Activated CD8-positive, alpha-beta memory T cell treated with anti-CD3 and anti-CD28 coated beads, Interleukin-2, amount 10 ng/mL, durations not matched to agents 7 days and 5 days (primary cell): ENCODE measurements around the gene HSDL2. TPM values are rescaled to one million over a fixed set of nuclear protein-coding genes. Genes with fewer than 3 reads are reported as not detected.
"Not testable (repeated sequence)": the region's sequence is repeated elsewhere in the genome, so short reads cannot be mapped to it uniquely, and the experiment has no call there.

Experiments used
- ATAC-seq: fragments of 150-1000 bp; cut with Tn5 transposase; one replicate; pipeline ENCODE4 v1.10.0; 2021; ENCODE audit warnings: moderate library complexity
- CTCF ChIA-PET: fragments of 350-600 bp; sonication (Branson Sonifier 250); formaldehyde crosslinking; loops from one replicate; lab custom pipeline; 2021; ENCODE audit warnings: antibody characterized with exemption; lab: Charles Lee
- DNase-seq: peaks from one replicate; pipeline ENCODE4 v3.0.0-alpha.2; 2020
- H3K27ac Mint-ChIP-seq: one replicate; pipeline ENCODE4 v1.8.0; 2021; ENCODE audit warnings: mild to moderate bottlenecking, mixed read lengths
- H3K27me3 Mint-ChIP-seq: one replicate; pipeline ENCODE4 v1.8.0; 2021; ENCODE audit warnings: mixed read lengths
- H3K36me3 Mint-ChIP-seq: one replicate; pipeline ENCODE4 v1.8.0; 2021; ENCODE audit warnings: mild to moderate bottlenecking, mixed read lengths
- H3K4me1 Mint-ChIP-seq: one replicate; pipeline ENCODE4 v1.8.0; 2021; ENCODE audit warnings: mixed read lengths
- H3K4me3 Mint-ChIP-seq: one replicate; pipeline ENCODE4 v1.8.0; 2021; ENCODE audit warnings: mild to moderate bottlenecking, moderate library complexity, mixed read lengths
- H3K9me3 Mint-ChIP-seq: one replicate; pipeline ENCODE4 v1.8.0; 2022; ENCODE audit warnings: low read depth, mixed read lengths
- total RNA-seq, 2 experiments: library from RNA; stranded (reverse); gene quantifications; one replicate each; pipeline ENCODE4 v1.2.3, GENCODE V29; 2021

The HSDL2 gene
- total RNA-seq, 2 experiments from 2014 or later: 18.2 to 19.3 TPM

DNA sequence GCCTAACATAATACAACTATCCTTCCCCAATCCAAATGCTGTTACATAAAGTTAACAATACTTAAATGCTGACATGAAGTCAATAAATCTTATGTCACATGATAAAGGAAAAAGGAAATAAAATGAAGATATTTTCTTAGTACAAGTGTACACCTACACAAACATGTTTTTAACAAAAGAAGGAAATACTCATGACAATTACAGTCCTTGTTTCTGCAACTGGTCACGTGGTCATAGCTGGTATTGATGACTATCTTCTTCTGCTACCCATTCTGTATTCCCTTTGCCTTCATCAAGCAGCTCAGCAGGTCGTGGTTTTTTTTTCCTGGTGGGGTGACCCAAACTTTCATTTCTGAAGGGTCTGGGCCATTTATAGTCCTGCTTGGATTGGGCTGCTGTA, 6.2 kb upstream of the HSDL2 start:
- ATAC-seq, H3K27ac Mint-ChIP-seq, H3K27me3 Mint-ChIP-seq, H3K4me3 Mint-ChIP-seq, DNase-seq, CTCF ChIA-PET: not testable (repeated sequence)
- H3K36me3 Mint-ChIP-seq: peaks cover 37% of the 10 kb centered on the region
- peaks cover 27% of the 10 kb centered on the region for H3K4me1 Mint-ChIP-seq
- H3K9me3 Mint-ChIP-seq: peaks cover 15% of the 10 kb centered on the region

DNA sequence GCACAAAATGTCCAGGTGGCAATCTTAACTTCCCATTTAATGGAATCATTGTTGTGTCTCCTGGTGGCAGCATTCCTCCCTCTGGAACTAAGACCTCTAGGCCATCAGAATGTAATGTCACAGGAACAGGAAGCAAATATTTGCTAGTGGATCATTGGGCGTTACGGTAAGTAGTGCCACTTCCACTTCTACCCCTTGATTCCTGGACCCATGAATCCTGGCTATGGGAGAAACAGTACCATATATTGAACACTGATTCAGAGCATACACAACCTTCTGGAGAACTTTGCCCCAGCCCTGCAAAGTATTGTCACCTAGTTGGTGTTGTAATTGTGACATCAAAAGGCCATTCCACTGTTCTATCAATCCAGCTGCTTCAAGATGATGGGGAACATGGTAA, 5.7 kb upstream of the HSDL2 start:
- Mint-ChIP-seq H3K4me1 (peaks cover 29% of the 10 kb centered on the region), H3K9me3 (peaks cover 14% of the 10 kb centered on the region), H3K36me3 (peaks cover 36% of the 10 kb centered on the region)
- H3K4me3 Mint-ChIP-seq, CTCF ChIA-PET, DNase-seq, ATAC-seq, H3K27me3 Mint-ChIP-seq, H3K27ac Mint-ChIP-seq: not testable (repeated sequence)

DNA sequence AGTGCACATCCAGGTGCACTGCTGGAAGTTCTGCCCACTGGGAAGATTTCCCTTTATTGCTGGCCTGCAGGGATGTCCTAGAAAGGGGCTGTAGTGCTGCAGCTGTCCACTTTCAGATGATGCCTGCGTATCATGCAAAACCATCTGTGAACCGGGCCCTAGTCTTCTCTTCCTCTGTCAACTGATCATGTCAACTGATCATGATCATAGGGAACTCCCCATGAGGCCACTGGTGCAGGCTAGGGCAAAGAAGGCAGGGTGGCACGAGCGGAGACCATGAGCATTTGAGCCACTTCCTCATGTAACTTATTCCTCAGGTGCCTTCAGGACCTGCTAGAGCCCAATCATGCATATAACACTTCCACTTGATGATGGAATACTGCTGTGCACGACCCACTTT, 4.5 kb upstream of the HSDL2 start:
- peaks cover 36% of the 10 kb centered on the region for H3K36me3 Mint-ChIP-seq

DNA sequence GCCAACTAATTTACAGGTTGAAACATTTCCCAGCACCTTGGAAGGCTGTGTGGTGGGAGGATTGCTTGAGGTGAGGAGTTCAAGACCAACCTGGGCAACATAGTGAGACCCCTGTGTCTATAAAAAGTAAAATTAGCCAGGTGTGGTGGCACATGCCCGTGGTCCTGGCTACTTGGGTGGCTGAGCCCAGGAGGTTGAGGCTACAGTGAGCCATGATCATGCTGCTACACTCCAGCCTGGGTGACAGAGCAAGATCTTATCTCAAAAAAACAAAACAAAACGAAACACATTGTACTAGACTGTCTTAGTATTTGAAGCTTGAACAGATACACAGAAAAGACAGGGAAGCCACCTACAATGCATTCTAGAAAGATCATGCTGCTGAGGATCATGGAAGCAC, 2.8 kb upstream of the HSDL2 start:
- peaks cover 31% of the 10 kb centered on the region for H3K36me3 Mint-ChIP-seq
- H3K9me3 Mint-ChIP-seq: peaks cover 3% of the 10 kb centered on the region
- H3K4me3 Mint-ChIP-seq: peak overlapping the region; percentile 90
- CTCF ChIA-PET: interaction anchor here (1.0 to 1.5 kb wide), 3 partner anchors 11 to 341 kb away, joined by 3 to 4 read pairs (median 4); partner anchors contain the start of gene INIP
- H3K27ac Mint-ChIP-seq: peak overlapping the region; percentile 56
- H3K4me1 Mint-ChIP-seq: peaks cover 41% of the 10 kb centered on the region
- DNase-seq (peak; percentile 44), ATAC-seq (no peak)
- no peaks in the 10 kb centered on the region for H3K27me3 Mint-ChIP-seq

More for the DNA sequence above, 4.5 kb upstream of the HSDL2 start:
- ATAC-seq (no peak), DNase-seq (no peak)
- H3K4me1 Mint-ChIP-seq: peaks cover 30% of the 10 kb centered on the region
- H3K9me3 Mint-ChIP-seq: peaks cover 6% of the 10 kb centered on the region
- no peak overlapping the region for H3K27ac Mint-ChIP-seq
- H3K4me3 Mint-ChIP-seq: no peak overlapping the region
- no peaks in the 10 kb centered on the region for H3K27me3 Mint-ChIP-seq
- CTCF ChIA-PET: no interaction called here

DNA sequence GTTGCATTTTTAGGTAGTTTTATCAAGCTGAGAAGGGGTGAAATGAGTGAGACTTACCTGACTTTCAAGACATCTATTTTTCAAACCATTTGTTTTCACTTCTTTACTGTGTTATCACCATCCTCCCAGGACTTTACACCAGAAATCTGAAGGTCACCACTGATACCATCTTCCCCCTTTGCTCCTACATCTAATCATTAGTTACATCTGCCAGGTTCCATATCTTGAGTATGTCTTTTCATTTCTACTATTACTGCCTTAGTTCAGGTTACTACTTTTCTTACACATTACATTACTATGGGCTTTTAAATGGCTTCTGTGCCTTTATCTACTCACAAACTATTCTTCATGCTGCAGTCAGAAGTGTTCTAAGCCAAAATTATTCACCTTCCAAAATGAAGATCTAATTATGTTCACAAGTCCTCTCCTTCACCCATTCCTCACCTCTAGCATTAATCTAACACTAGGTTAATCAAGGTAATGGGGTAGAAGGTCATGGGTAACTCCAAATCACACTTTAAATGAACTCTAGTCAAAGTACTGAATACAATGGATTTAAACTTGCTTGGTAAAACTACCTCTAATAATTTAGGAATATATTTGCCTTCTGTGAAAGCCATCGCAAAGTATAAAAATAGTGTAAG, 2.1 kb upstream of the HSDL2 start:
- peaks cover 47% of the 10 kb centered on the region for H3K4me1 Mint-ChIP-seq
- H3K36me3 Mint-ChIP-seq: peaks cover 28% of the 10 kb centered on the region
- H3K9me3 Mint-ChIP-seq: no peaks in the 10 kb centered on the region
- CTCF ChIA-PET: interaction anchor here (1.0 to 2.9 kb wide), 8 partner anchors 11 to 340 kb away, joined by 3 to 18 read pairs (median 6); partner anchors contain the start of gene INIP
- ATAC-seq: no peak
- no peak for DNase-seq
- H3K27me3 Mint-ChIP-seq: no peaks in the 10 kb centered on the region
- H3K27ac Mint-ChIP-seq: peak overlapping the region; percentile 99
- H3K4me3 Mint-ChIP-seq: peak overlapping the region; percentile 90

DNA sequence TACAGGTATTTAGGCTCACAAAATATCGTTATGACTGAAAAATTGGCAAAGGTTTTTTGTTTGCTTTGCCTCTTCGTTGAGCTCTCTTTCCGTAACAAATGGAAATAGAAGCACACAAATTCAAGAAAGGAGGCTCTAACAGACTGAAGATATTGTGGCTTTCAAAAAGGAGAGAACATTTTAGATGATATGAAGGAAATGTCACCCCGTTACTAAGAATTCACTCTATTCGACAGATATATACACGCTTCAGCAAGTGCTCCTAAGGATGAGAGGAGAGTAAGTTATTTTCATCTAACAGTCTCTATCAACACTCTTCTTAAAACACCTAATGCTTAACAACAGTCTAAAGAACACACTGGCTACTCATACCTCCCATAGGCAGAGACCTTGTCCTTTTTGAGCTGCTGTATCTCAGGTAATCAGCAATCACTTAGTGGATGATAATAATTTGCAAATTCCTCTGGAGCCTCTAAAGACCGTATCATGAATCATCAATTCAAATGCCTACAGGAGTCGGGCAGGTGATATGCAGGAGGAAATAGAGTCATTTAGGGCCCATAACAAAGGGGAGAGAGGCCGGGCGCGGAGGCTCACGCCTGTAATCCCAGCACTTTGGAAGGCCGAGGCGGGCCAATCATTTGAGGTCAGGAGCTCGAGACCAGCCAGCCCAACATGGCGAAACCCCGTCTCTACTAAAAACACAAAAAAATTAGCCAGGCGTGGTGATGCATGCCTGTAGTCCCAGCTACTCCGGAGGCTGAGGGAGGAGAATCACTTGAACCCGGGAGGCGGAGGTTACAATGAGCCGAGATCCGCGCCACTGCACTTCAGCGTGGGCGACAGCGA, 1.4 kb upstream of the HSDL2 start:
- H3K4me1 Mint-ChIP-seq: peaks cover 49% of the 10 kb centered on the region
- peak overlapping the region; percentile 99 for H3K27ac Mint-ChIP-seq
- DNase-seq (peak; percentile 47), ATAC-seq (peak; percentile 0)
- H3K36me3 Mint-ChIP-seq: peaks cover 25% of the 10 kb centered on the region
- no peaks in the 10 kb centered on the region for H3K27me3 Mint-ChIP-seq
- H3K9me3 Mint-ChIP-seq: no peaks in the 10 kb centered on the region
- peak overlapping the region; percentile 90 for H3K4me3 Mint-ChIP-seq
- CTCF ChIA-PET: interaction anchor here (0.9 to 2.9 kb wide), 16 partner anchors 9 to 414 kb away, joined by 3 to 18 read pairs (median 4); partner anchors contain the start of genes INIP, KIAA1958 and PTBP3

DNA sequence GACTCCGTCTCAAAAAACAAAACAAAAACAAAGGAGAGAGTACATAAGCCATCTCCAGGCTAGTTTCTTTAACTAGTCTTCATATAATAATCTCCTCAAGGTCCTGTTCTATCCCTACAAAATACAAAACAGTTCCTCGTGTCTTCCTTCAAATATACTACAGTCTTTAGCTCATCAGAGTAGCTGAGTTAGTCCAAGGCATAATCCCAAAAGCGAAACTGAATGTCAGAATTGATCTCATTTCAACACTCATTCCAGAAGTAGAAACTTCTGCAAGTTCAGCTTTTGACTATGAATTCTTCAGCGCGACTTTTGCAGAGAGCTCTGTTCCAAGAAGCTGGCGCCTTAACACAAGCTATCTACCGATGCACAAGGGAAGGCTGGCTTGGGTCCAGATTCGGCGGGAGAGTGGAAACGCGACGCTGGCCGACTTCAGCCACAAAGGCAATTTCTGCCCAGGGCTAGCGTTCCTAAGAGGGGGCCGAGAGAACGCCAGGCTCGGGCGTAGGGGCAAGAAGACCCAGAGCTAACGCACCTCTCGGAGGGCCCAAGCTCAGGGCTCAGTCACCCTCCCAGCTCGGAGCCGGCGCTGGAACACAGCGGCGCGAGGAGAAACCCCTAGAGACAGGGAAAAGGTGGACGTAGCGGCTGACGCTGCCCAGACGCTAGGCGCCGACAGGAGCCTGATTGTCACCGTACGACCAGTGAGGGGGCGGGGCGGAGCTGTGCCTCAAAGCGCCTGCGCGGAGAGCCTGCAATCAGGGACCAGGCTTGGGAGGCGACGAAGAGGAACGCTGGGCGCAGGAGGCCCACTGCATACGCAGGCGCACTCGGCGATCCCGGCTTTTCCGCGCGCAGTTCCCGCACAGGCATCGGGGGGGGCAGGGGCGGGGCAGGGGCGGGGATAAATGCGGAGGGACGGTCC, 469 bp upstream of the HSDL2 start:
- no peaks in the 10 kb centered on the region for H3K27me3 Mint-ChIP-seq
- CTCF ChIA-PET: interaction anchor here (0.6 to 2.9 kb wide), 19 partner anchors 10 to 413 kb away, joined by 3 to 18 read pairs (median 4); partner anchors contain the start of genes INIP, KIAA1958 and PTBP3
- H3K4me1 Mint-ChIP-seq: peaks cover 50% of the 10 kb centered on the region
- peaks cover 18% of the 10 kb centered on the region for H3K36me3 Mint-ChIP-seq
- no peaks in the 10 kb centered on the region for H3K9me3 Mint-ChIP-seq
- H3K4me3 Mint-ChIP-seq: peak overlapping the region; percentile 90
- peak overlapping the region; percentile 99 for H3K27ac Mint-ChIP-seq
- ATAC-seq: peak; percentile 93
- peak; percentile 99 for DNase-seq

DNA sequence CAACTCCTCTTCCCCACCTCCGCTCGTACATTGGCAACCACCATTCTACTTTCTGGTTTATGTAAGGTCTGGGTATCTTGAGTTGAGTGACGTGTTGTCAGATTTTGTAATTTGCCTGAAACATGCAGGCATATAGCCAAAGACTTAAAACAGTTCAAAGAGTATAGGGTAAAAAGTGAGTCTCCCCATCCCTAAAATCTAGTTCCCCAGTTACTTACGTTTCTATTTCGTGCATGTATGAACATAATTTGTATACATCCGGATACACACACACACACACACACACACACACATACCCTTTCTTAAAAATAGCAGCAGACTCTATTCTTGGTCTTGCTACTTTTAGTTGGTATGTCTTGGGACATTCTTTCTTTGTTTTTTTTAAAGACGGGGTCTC, 915 bp downstream of the HSDL2 start:
- peaks cover 53% of the 10 kb centered on the region for H3K4me1 Mint-ChIP-seq
- peaks cover 9% of the 10 kb centered on the region for H3K36me3 Mint-ChIP-seq
- DNase-seq (no peak), ATAC-seq (no peak)
- no peaks in the 10 kb centered on the region for H3K9me3 Mint-ChIP-seq
- peak overlapping the region; percentile 99 for H3K27ac Mint-ChIP-seq
- H3K27me3 Mint-ChIP-seq: no peaks in the 10 kb centered on the region
- CTCF ChIA-PET: interaction anchor here (1.1 to 2.2 kb wide), 2 partner anchors 287 to 338 kb away, joined by 4 to 11 read pairs; partner anchors contain the start of gene INIP
- peak overlapping the region; percentile 90 for H3K4me3 Mint-ChIP-seq

DNA sequence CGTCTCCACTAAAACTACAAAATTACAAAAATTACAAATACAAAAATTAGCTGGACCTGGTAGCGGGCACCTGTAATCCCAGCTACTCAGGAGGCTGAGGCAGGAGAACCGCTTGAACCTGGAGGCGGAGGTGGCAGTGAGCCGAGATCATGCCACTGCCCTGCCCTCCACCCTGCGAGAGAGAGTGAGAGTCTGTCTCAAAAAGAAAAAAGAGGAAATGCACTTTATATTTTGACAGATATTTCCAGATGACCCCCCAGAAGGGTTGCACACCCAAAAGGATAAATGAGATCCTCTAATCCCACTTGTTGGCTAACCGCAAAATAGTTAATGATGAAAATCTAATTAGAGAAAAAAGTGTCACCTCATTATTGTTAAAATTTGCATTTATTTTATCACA, 2.2 kb downstream of the HSDL2 start:
- Mint-ChIP-seq H3K36me3 (peaks cover 3% of the 10 kb centered on the region), H3K4me3 (no peak overlapping the region), H3K27ac (no peak overlapping the region), H3K4me1 (peaks cover 52% of the 10 kb centered on the region), H3K9me3 (no peaks in the 10 kb centered on the region), H3K27me3 (no peaks in the 10 kb centered on the region)
- no peak for DNase-seq
- CTCF ChIA-PET: no interaction called here
- ATAC-seq: no peak

DNA sequence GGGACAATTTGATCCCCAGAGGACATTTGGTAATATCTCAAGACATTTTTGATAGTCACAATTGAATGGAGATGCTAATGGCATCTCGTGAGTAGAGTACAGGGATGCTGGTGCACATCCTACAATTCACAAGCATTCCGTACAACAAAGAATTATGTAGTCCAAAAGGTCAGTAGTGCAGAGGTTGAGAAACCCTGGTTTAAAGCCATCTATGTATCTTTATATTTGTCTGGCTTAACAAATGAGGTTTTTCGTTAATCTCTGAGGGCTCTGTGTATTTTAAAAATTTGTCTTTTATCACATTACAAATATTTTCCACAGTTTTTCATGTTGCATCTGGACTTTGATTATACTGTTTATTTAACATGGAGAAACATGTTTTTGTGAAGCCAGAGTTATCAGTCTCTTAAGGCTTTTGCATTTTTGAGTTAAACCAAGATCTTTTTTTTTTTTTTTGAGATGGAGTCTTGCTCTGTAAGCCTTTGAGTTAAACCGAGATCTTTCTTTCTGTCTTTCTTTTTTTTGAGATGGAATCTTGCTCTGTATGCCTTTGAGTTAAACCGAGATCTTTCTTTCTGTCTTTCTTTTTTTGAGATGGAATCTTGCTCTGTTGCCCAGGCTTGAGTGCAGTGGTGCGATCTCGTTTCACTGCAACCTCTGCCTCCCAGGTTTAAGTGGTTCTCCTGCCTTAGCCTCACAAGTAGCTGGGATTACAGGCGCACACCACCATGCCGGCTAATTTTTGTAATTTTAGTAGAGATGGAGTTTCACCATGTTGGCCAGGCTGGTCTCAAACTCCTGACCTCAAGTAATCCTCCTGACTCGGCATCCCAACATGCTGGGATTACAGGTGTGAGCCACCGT, 2.8 kb downstream of the HSDL2 start:
- H3K4me3 Mint-ChIP-seq: no peak overlapping the region
- no peaks in the 10 kb centered on the region for H3K9me3 Mint-ChIP-seq
- no peak overlapping the region for H3K27ac Mint-ChIP-seq
- CTCF ChIA-PET: no interaction called here
- peaks cover 3% of the 10 kb centered on the region for H3K36me3 Mint-ChIP-seq
- no peak for ATAC-seq
- DNase-seq: no peak
- no peaks in the 10 kb centered on the region for H3K27me3 Mint-ChIP-seq
- H3K4me1 Mint-ChIP-seq: peaks cover 51% of the 10 kb centered on the region

DNA sequence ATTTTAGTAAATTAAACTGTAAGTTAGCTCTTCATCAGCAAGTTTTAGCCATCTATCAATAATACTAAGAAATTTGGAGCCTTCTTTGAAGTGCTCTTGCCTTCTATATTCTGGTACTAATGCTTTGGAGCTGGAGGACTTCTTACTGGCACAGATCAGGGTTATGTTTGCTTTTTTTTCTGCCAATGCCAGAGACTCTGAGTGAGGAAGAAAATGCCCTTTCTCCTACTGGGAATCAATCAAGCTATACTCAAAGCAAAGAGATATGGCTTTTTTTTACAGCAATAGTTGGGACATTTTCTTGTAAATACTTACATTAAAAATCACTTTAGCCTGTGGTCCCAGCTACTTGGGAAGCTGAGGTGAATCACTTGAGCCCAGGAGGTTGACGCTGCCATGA, 4.3 kb downstream of the HSDL2 start:
- H3K36me3 Mint-ChIP-seq: peaks cover 1% of the 10 kb centered on the region
- no peaks in the 10 kb centered on the region for H3K27me3 Mint-ChIP-seq
- DNase-seq (no peak), ATAC-seq (no peak)
- CTCF ChIA-PET: no interaction called here
- no peak overlapping the region for H3K27ac Mint-ChIP-seq
- peaks cover 39% of the 10 kb centered on the region for H3K4me1 Mint-ChIP-seq
- H3K4me3 Mint-ChIP-seq: no peak overlapping the region
- H3K9me3 Mint-ChIP-seq: no peaks in the 10 kb centered on the region

DNA sequence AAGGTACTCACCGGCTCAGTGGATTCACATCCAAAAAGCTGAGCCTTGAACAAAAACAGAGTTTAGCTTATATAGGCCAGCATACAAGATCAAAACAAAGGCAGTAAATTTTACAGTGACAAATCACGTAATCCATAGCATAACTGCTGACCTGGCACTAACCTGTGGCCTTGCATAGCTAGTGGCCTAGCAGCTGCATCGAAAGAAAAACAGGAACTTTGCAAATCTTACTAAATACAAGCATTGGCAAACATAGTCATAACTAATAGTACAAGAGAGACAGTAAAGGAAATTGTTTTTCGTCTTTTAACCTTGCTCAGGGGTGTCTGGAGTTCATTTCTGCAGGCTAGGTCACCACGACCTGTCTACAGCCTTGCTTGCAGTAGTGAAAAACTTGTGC, 4.8 kb downstream of the HSDL2 start:
- DNase-seq: no peak
- Mint-ChIP-seq H3K27me3 (no peaks in the 10 kb centered on the region), H3K4me3 (no peak overlapping the region), H3K27ac (no peak overlapping the region), H3K9me3 (no peaks in the 10 kb centered on the region), H3K4me1 (peaks cover 39% of the 10 kb centered on the region), H3K36me3 (peaks cover 1% of the 10 kb centered on the region)
- CTCF ChIA-PET: no interaction called here
- ATAC-seq: no peak
